HCT116 (cell line): ENCODE measurements around the gene MTHFD1L.

ENCODE experiments used
- ATF3 ChIP-seq: IDR thresholded peaks from 2 replicates; pipeline ENCODE4 v1.6.1; 2012
- EGR1 ChIP-seq: IDR thresholded peaks from 2 replicates; pipeline ENCODE4 v1.6.1; 2012; ENCODE audit warnings: low read depth
- ELF1 ChIP-seq: IDR thresholded peaks from 2 replicates; pipeline ENCODE4 v1.6.1; 2012; ENCODE audit warnings: low read depth, borderline replicate concordance
- EZH2 ChIP-seq: fragments of 200-600 bp; sonication (generic); IDR thresholded peaks from 2 replicates; pipeline ENCODE4 v1.6.1; 2017; ENCODE audit warnings: antibody characterized with exemption, mixed run types
- POLR2A ChIP-seq: IDR thresholded peaks from 2 replicates; pipeline ENCODE4 v1.7.0; 2011; ENCODE audit warnings: borderline replicate concordance; ENCODE audit not compliant: insufficient read depth, insufficient read length; ENCODE audit errors: extremely low read depth
- POLR2AphosphoS5 ChIP-seq: IDR thresholded peaks from 2 replicates; pipeline ENCODE4 v1.6.1; 2011; ENCODE audit warnings: mild to moderate bottlenecking, low read depth, low read length, moderate library complexity
- SP1 ChIP-seq: IDR thresholded peaks from 2 replicates; pipeline ENCODE4 v1.6.1; 2012; ENCODE audit warnings: low read depth
- SRF ChIP-seq: IDR thresholded peaks from 2 replicates; pipeline ENCODE4 v1.6.1; 2012; ENCODE audit warnings: low read depth
- ZNF274 ChIP-seq: fragments of 200-500 bp; sonication (Bioruptor generic); IDR thresholded peaks from 2 replicates; pipeline ENCODE4 v1.6.1; 2014; ENCODE audit warnings: mild to moderate bottlenecking, low read depth, low read length, inconsistent platforms
- TF ChIP-seq, protein P1 (sequence below), 3 experiments: fragments of 200-600 bp in 1 of 3; sonication (generic) in 1 of 3; IDR thresholded peaks in 2 of 3; conservative IDR thresholded peaks in 1 of 3; 2 replicates each; pipeline ENCODE4 v1.5.1; 2012 to 2017; ENCODE audit warnings: low read depth in 2 of 3, low read length in 2 of 3, antibody characterized with exemption in 1 of 3, borderline replicate concordance in 1 of 3, control low read depth in 1 of 3, mild to moderate bottlenecking in 1 of 3, mixed read lengths in 1 of 3, mixed run types in 1 of 3, moderate library complexity in 1 of 3; ENCODE audit not compliant: insufficient read depth in 1 of 3

- TF ChIP-seq POLR2A (no peak), POLR2AphosphoS5 (0 out of 2 replicates have a peak, but pooled peaks have one; percentile 14), ATF3 (no peak), ELF1 (no peak), EZH2 (no peak), SP1 (peak; percentile 70), ZNF274 (no peak), SRF (no peak), EGR1 (no peak)
- TF ChIP-seq, protein P1, sequence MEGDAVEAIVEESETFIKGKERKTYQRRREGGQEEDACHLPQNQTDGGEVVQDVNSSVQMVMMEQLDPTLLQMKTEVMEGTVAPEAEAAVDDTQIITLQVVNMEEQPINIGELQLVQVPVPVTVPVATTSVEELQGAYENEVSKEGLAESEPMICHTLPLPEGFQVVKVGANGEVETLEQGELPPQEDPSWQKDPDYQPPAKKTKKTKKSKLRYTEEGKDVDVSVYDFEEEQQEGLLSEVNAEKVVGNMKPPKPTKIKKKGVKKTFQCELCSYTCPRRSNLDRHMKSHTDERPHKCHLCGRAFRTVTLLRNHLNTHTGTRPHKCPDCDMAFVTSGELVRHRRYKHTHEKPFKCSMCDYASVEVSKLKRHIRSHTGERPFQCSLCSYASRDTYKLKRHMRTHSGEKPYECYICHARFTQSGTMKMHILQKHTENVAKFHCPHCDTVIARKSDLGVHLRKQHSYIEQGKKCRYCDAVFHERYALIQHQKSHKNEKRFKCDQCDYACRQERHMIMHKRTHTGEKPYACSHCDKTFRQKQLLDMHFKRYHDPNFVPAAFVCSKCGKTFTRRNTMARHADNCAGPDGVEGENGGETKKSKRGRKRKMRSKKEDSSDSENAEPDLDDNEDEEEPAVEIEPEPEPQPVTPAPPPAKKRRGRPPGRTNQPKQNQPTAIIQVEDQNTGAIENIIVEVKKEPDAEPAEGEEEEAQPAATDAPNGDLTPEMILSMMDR (IDR thresholded peaks at IDR 0.05 in 2 of 3, conservative IDR thresholded peaks at IDR 0.05 in 1 of 3; ENCODE audit: borderline replicate concordance in 1 of 3, insufficient read depth in 1 of 3, low read depth in 2 of 3, low read length in 2 of 3), result no peak
Measured at GRCh38 chr6:151091571-151091970, 226.1 kb downstream of the MTHFD1L start.
